GM23248 (cell line): Measurements from ENCODE around the gene KIF20B.

Source experiments
- EZH2 ChIP-seq: fragments of 200-600 bp; sonication (generic); IDR thresholded peaks from 2 replicates; pipeline ENCODE4 v1.6.1; 2018; ENCODE audit warnings: antibody characterized with exemption, mild to moderate bottlenecking; ENCODE audit not compliant: insufficient read depth, poor library complexity, severe bottlenecking
- EZH2phosphoT487 ChIP-seq: fragments of 200-600 bp; sonication (generic); IDR thresholded peaks from 2 replicates; pipeline ENCODE4 v1.6.1; 2018; ENCODE audit warnings: antibody characterized with exemption, moderate library complexity, mild to moderate bottlenecking, low read depth; ENCODE audit not compliant: insufficient read depth

GRCh38 chr10:89710753-89711152 is 9.4 kb downstream of the KIF20B start:
- no peak for TF ChIP-seq EZH2
- TF ChIP-seq EZH2phosphoT487: no peak
